Activated CD4-positive, alpha-beta T cell treated with anti-CD3 and anti-CD28 coated beads, Interleukin-2, amount 10 ng/mL, durations not matched to agents 24 days and 14 days (primary cell): Measurements from ENCODE around the gene SCYGR4. TPM values are rescaled to one million over a fixed set of nuclear protein-coding genes. Genes with fewer than 3 reads are reported as not detected.
"Not testable (repeated sequence)": the region's sequence is repeated elsewhere in the genome, so short reads cannot be mapped to it uniquely, and the experiment has no call there.

Experiments used
- DNase-seq: peaks from one replicate; pipeline ENCODE4 v3.0.0; 2022
- H3K27ac Mint-ChIP-seq: one replicate; pipeline ENCODE4 v1.8.0; 2022; ENCODE audit warnings: mild to moderate bottlenecking, mixed read lengths
- H3K27me3 Mint-ChIP-seq: one replicate; pipeline ENCODE4 v1.8.0; 2022; ENCODE audit warnings: mixed read lengths
- H3K36me3 Mint-ChIP-seq: one replicate; pipeline ENCODE4 v1.8.0; 2022; ENCODE audit warnings: low read depth, mild to moderate bottlenecking, mixed read lengths
- H3K4me1 Mint-ChIP-seq: one replicate; pipeline ENCODE4 v1.8.0; 2021; ENCODE audit warnings: mixed read lengths
- H3K4me3 Mint-ChIP-seq: one replicate; pipeline ENCODE4 v1.8.0; 2022; ENCODE audit warnings: mild to moderate bottlenecking, moderate library complexity, mixed read lengths
- H3K9me3 Mint-ChIP-seq: one replicate; pipeline ENCODE4 v1.8.0; 2021; ENCODE audit warnings: mixed read lengths
- intact Hi-C: fragments of 100-400 bp; cut with micrococcal nuclease; formaldehyde crosslinking; loops from one replicate; pipeline ENCODE4 v1.15.1; 2023
- total RNA-seq: library from RNA; stranded (reverse); gene quantifications from 2 replicates; pipeline ENCODE4 v1.2.3, GENCODE V29; 2022

Gene SCYGR4
- total RNA-seq, 1 donor from 2014 or later = not detected

DNA sequence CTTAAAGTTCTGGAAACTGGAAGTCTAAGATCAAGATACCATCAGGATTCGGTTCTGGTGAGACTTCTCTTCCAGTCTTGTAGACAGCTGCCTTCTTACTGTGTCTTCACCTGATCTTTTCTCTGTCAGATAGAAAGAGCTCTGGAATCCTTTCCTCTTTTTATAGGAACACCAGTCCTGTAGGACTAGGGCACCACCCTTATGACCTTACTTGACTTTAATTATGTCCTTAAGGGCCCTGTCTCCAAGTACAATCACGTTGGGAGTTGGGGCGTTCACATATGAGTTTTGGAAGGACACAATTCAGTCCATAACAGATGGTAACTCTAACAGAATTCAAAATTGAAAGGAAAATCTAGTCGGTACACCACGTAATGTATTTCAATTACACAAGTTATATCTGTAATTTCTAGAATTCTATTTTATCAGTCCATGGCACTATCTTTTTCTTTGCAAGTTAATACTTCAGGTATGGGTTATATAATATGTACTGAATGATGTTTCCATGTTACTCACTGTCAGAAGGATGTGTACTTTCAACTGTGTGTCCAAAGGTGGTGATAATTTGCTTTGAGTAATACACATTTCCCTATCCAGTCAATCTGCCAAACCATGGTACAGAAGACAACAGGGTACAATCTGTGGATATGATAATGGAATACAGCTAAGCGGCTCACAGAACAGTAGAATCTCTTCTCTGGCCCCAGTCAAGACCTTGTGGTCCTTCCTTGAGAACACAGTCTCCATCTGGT lies 48.1 kb downstream of the SCYGR4 start:
- peaks cover 4% of the 10 kb centered on the region for H3K27me3 Mint-ChIP-seq
- H3K4me1 Mint-ChIP-seq = no peaks in the 10 kb centered on the region
- H3K9me3 Mint-ChIP-seq = no peaks in the 10 kb centered on the region
- no peak for DNase-seq
- H3K36me3 Mint-ChIP-seq = no peaks in the 10 kb centered on the region
- H3K27ac Mint-ChIP-seq = no peak overlapping the region
- H3K4me3 Mint-ChIP-seq = no peak overlapping the region
- intact Hi-C loops = no loop called here

DNA sequence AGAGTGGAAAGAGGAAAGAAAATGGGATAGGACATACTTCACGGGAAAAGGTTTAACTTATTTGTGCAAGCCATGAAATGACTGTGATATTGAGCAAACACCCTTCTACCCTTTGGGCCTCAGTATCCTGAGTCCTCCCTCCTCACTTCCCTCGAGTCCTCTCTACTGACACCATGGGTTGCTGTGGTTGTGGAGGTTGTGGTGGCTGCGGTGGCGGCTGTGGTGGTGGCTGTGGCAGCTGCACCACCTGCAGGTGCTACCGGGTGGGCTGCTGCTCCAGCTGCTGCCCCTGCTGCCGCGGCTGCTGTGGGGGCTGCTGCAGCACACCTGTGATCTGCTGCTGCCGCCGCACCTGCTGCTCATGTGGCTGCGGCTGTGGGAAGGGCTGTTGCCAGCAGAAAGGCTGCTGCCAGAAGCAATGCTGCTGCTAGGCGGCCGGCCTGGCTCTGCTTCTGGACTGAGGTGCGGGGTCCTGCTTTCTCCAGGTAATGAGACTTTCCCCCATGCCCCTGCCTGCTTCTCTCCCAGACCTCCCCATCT lies 49.4 kb downstream of the SCYGR4 start, which contains the start of gene SCYGR5:
Gene SCYGR5, plus strand, starts transcription at position 174 of the 540 bp plus-strand sequence. Its CDS starts 0 bp downstream, at position 174.
- H3K4me1 Mint-ChIP-seq, DNase-seq, H3K27me3 Mint-ChIP-seq, H3K4me3 Mint-ChIP-seq, H3K36me3 Mint-ChIP-seq, H3K27ac Mint-ChIP-seq, intact Hi-C loops, H3K9me3 Mint-ChIP-seq: not testable (repeated sequence)

Other genes starting within 250 kb of the SCYGR4 start
- gene TM4SF20, start 238.2 kb upstream of the SCYGR4 start, total RNA-seq = not detected in 2 replicates
- not detected in 2 replicates for gene SCYGR1, start 229.5 kb upstream of the SCYGR4 start, total RNA-seq
- gene AGFG1, start 145.3 kb upstream of the SCYGR4 start, total RNA-seq = 221 and 229 TPM in 2 replicates
- gene SCYGR2, start 18.6 kb upstream of the SCYGR4 start, total RNA-seq = not detected in 2 replicates
- gene SCYGR3, start 2.7 kb upstream of the SCYGR4 start, total RNA-seq = not detected in 2 replicates
- gene SCYGR5, start 49.3 kb downstream of the SCYGR4 start, total RNA-seq = not detected in 2 replicates
- not detected in 2 replicates for gene SLC19A3, start 100.5 kb downstream of the SCYGR4 start, total RNA-seq
- gene SCYGR6, start 107.3 kb downstream of the SCYGR4 start, total RNA-seq = not detected in 2 replicates
- gene SCYGR7, start 110.8 kb downstream of the SCYGR4 start, total RNA-seq = not detected in 2 replicates
- not detected in 2 replicates for gene SCYGR8, start 128.4 kb downstream of the SCYGR4 start, total RNA-seq
- gene CCL20, start 196.3 kb downstream of the SCYGR4 start, total RNA-seq = 3.2 and 4.4 TPM in 2 replicates